Testis (tissue), 2 donors: Measurements from ENCODE around the gene NFILZ.

Source experiments
- CTCF ChIP-seq, 3 experiments: fragments of 450-650 bp in 2 of 3; fragments of 200-600 bp in 1 of 3; sonication (generic) in 1 of 3; IDR thresholded peaks; one replicate each; pipeline ENCODE4 v1.5.1; 2016 to 2019; ENCODE audit warnings: antibody characterized with exemption in 3 of 3, mild to moderate bottlenecking in 2 of 3, moderate library complexity in 1 of 3
- POLR2A ChIP-seq: fragments of 450-650 bp; IDR thresholded peaks from one replicate; pipeline ENCODE4 v1.6.1; 2017; ENCODE audit warnings: antibody characterized with exemption, mild to moderate bottlenecking, moderate library complexity

- TF ChIP-seq CTCF (IDR thresholded peaks at IDR 0.05) (no peak), POLR2A (no peak)
Observed at GRCh38 chr19:8678244-8678807, 47.9 kb downstream of the NFILZ start.
